ENCODE data around the gene LBR.

The LBR gene

DNA sequence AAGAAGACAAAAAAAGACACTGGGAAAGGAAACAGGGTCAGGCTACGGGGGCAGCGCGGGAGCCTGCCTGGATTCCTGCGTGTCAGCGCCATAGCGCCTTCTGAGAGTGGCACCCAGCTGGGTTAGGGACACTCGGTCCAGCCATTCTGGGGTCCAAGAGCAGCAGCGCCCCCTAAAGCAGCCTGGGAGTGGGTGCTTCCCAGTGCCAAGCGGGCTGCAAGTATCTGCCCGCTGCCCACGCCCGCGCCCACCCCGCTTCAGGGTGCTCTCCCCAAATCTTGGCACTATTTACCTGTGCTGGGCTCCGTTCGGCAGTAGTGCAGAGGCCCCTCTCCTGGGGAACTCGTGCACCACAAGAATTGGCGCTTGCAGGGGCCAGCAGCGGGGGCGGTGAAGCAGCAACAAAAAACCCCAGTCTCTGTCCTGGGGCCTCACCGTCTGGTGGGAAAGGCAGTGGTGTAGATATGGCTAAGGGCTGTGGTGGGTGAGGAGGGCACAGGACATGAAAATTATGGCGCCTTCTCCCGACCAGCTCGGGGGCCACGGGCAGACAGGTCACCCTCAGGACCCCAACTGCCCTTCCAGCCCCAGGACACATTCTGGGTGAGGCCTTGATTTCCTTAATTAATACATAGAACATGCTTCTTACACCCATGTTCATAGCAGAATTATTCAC, 24.1 kb upstream of the LBR start:
- no peak overlapping the region for H3K4me3 ChIP-seq (ENCODE audit: severe bottlenecking)
- DNase-seq (ENCODE audit: low spot score) (no peak), ATAC-seq (ENCODE audit: low read depth) (no peak)
- no peak overlapping the region for H3K27ac ChIP-seq (ENCODE audit: poor library complexity, severe bottlenecking)
- TF ChIP-seq, protein P1, sequence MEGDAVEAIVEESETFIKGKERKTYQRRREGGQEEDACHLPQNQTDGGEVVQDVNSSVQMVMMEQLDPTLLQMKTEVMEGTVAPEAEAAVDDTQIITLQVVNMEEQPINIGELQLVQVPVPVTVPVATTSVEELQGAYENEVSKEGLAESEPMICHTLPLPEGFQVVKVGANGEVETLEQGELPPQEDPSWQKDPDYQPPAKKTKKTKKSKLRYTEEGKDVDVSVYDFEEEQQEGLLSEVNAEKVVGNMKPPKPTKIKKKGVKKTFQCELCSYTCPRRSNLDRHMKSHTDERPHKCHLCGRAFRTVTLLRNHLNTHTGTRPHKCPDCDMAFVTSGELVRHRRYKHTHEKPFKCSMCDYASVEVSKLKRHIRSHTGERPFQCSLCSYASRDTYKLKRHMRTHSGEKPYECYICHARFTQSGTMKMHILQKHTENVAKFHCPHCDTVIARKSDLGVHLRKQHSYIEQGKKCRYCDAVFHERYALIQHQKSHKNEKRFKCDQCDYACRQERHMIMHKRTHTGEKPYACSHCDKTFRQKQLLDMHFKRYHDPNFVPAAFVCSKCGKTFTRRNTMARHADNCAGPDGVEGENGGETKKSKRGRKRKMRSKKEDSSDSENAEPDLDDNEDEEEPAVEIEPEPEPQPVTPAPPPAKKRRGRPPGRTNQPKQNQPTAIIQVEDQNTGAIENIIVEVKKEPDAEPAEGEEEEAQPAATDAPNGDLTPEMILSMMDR (IDR thresholded peaks at IDR 0.05; ENCODE audit: poor library complexity, severe bottlenecking), result no peak
- H3K4me1 ChIP-seq (ENCODE audit: insufficient read depth, poor library complexity, severe bottlenecking), result peaks cover 15% of the 10 kb centered on the region
- H3K36me3 ChIP-seq (ENCODE audit: low read depth), result no peaks in the 10 kb centered on the region
- H3K27me3 ChIP-seq (ENCODE audit: insufficient read depth, poor library complexity, severe bottlenecking), result no peaks in the 10 kb centered on the region
- no peaks in the 10 kb centered on the region for H3K9me3 ChIP-seq (ENCODE audit: severe bottlenecking)

DNA sequence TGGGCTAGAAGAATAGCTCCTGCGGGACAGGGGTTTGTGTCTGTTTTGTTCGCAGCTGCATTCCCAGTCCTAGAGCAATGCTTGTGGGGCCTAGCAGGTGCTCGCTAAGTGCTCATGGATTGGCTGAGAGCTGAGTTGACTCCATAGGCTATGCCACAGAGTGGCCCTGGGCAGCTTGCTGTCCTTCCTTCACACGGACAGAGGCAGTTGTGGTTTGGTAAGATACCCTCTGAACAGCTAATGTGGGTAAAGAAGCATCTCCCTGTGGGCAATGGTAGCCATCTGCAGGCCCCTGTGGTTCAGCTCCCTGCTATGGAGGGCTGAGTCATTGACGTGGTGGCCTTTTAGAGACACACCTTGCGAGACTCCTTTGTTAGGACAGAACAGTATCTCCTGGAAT, 23.5 kb upstream of the LBR start:
- ATAC-seq (ENCODE audit: low read depth) (no peak), DNase-seq (ENCODE audit: low spot score) (no peak)
- Histone ChIP-seq H3K27ac (ENCODE audit: poor library complexity, severe bottlenecking) (no peak overlapping the region), H3K4me1 (ENCODE audit: insufficient read depth, poor library complexity, severe bottlenecking) (peaks cover 15% of the 10 kb centered on the region), H3K27me3 (ENCODE audit: insufficient read depth, poor library complexity, severe bottlenecking) (no peaks in the 10 kb centered on the region), H3K4me3 (ENCODE audit: severe bottlenecking) (no peak overlapping the region), H3K9me3 (ENCODE audit: severe bottlenecking) (no peaks in the 10 kb centered on the region), H3K36me3 (ENCODE audit: low read depth) (no peaks in the 10 kb centered on the region)
- TF ChIP-seq, protein P1 (IDR thresholded peaks at IDR 0.05; ENCODE audit: poor library complexity, severe bottlenecking), result no peak

DNA sequence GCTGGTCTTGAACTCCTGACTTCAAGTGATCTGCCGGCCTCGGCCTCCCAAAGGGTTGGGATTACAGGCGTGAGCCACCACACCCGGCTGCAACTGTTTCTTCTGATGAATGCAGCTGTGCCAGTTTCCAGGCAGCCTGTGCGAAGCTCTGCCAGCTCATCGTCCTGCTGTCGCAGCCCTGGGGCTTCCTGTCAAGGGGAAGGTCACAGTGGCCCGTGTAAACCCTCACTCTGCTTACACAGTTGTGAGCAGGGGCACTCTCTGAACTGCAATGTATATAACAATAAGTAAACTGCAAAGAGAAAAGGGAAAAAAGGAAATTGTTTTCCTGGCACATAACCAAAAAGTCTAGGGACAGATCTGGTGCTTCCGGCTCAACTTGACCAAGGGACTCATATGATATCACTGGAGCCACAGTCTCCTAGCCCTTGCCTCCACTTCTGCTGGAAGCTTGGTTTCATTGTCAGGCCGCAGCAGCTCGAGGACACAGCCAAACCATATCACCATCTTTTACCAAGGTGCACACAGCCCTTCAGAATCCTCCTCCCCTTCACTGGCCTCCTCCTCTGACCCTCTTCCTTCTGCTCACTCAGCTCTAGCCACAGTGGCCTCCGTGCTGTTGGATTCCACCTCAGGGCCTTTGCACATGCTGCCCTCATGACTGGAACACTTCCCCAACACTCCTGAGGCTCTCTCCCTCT, 22.8 kb upstream of the LBR start:
- TF ChIP-seq, protein P1 (IDR thresholded peaks at IDR 0.05; ENCODE audit: poor library complexity, severe bottlenecking), result no peak
- no peak for DNase-seq (ENCODE audit: low spot score)
- H3K4me3 ChIP-seq (ENCODE audit: severe bottlenecking), result no peak overlapping the region
- H3K27ac ChIP-seq (ENCODE audit: poor library complexity, severe bottlenecking), result no peak overlapping the region
- H3K4me1 ChIP-seq (ENCODE audit: insufficient read depth, poor library complexity, severe bottlenecking), result peaks cover 15% of the 10 kb centered on the region
- H3K36me3 ChIP-seq (ENCODE audit: low read depth), result no peaks in the 10 kb centered on the region
- no peaks in the 10 kb centered on the region for H3K27me3 ChIP-seq (ENCODE audit: insufficient read depth, poor library complexity, severe bottlenecking)
- H3K9me3 ChIP-seq (ENCODE audit: severe bottlenecking), result no peaks in the 10 kb centered on the region
- ATAC-seq (ENCODE audit: low read depth), result no peak

DNA sequence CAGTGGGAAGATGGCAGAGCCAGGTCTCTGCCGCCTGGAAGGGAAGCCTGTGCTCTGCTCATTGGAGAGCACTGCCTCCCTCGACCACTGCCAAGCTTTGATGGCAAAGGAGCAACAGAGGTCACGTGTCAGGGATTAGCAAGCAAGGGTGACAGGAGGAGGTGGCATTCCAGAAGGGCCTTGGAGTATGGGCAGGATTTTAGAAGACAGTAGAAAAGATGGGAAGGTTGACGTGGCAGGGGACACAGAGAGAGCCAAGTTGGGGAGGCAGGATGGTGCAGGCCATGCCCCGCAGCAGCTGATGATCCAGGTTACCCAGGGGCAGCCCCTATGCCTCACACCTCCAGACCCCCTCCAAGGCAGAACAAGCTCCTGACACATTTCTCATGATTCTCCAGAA, 21.9 kb upstream of the LBR start:
- Histone ChIP-seq H3K27ac (ENCODE audit: poor library complexity, severe bottlenecking) (peak overlapping the region; percentile 16), H3K4me3 (ENCODE audit: severe bottlenecking) (no peak overlapping the region), H3K36me3 (ENCODE audit: low read depth) (no peaks in the 10 kb centered on the region), H3K4me1 (ENCODE audit: insufficient read depth, poor library complexity, severe bottlenecking) (peaks cover 22% of the 10 kb centered on the region), H3K9me3 (ENCODE audit: severe bottlenecking) (no peaks in the 10 kb centered on the region), H3K27me3 (ENCODE audit: insufficient read depth, poor library complexity, severe bottlenecking) (no peaks in the 10 kb centered on the region)
- TF ChIP-seq, protein P1 (IDR thresholded peaks at IDR 0.05; ENCODE audit: poor library complexity, severe bottlenecking), result no peak
- DNase-seq (ENCODE audit: low spot score), result no peak
- no peak for ATAC-seq (ENCODE audit: low read depth)

DNA sequence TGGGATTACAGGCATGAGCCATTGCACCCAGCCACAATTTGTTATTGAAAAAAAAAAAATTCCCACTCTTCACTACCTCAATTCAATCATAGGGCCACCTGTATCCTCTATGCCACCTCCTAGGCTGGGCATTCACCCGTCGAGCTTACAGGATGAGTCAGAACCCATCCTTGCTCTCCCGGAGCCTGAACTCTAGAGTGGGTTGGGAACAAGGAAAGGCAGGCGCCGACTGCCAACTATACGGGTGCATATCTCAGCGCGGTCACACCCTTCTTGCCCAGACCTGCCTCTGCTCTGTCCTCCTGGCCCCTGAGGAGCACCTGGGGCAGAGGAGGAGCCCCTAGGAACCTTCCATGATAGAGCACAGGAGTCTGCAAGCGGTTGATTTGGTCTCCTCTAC, 21.4 kb upstream of the LBR start:
- DNase-seq (ENCODE audit: low spot score) (peak; percentile 87), ATAC-seq (ENCODE audit: low read depth) (peak; percentile 95)
- Histone ChIP-seq H3K4me3 (ENCODE audit: severe bottlenecking) (no peak overlapping the region), H3K4me1 (ENCODE audit: insufficient read depth, poor library complexity, severe bottlenecking) (peaks cover 22% of the 10 kb centered on the region), H3K27me3 (ENCODE audit: insufficient read depth, poor library complexity, severe bottlenecking) (no peaks in the 10 kb centered on the region), H3K9me3 (ENCODE audit: severe bottlenecking) (no peaks in the 10 kb centered on the region), H3K27ac (ENCODE audit: poor library complexity, severe bottlenecking) (peak overlapping the region; percentile 16), H3K36me3 (ENCODE audit: low read depth) (no peaks in the 10 kb centered on the region)
- TF ChIP-seq, protein P1 (IDR thresholded peaks at IDR 0.05; ENCODE audit: poor library complexity, severe bottlenecking), result no peak

Measured in RWPE2 (cell line).